ENCODE measurements around the gene CCDC154. TPM values are rescaled to one million over a fixed set of nuclear protein-coding genes. Genes with fewer than 3 reads are reported as not detected.
"Not testable (repeated sequence)": the region's sequence is repeated elsewhere in the genome, so short reads cannot be mapped to it uniquely, and the experiment has no call there.

CCDC154 gene
- total and polyA plus RNA-seq, 4 donors = 0.59 to 3.9 (median 2.3) TPM

- no peaks in the 10 kb centered on the region for H3K9me3 ChIP-seq (ENCODE audit: control insufficient read depth, insufficient read depth, low read length)
- no peaks in the 10 kb centered on the region for H3K27me3 ChIP-seq (ENCODE audit: control insufficient read depth, insufficient read depth, low read length)
- H3K4me1 ChIP-seq (ENCODE audit: control insufficient read depth, insufficient read depth, low read length) = peaks cover 10% of the 10 kb centered on the region
- DNase-seq (ENCODE audit: low read depth in 4 of 6, low spot score in 6 of 6) = no peak
- WGBS (ENCODE audit: insufficient coverage) = 88% methylated on average over 39 of the region's 39 CpGs
- H3K36me3 ChIP-seq (ENCODE audit: control insufficient read depth, insufficient read depth, low read length) = no peaks in the 10 kb centered on the region
- no peak overlapping the region for H3K27ac ChIP-seq (ENCODE audit: low read depth, low read length)
- H3K4me3 ChIP-seq (ENCODE audit: low read depth, low read length) = no peak overlapping the region
Measured at GRCh38 chr16:1487395-1488053, 43.2 kb upstream of the CCDC154 start.

- DNase-seq (ENCODE audit: low read depth in 4 of 6, low spot score in 6 of 6) = no peak
- H3K4me3 ChIP-seq (ENCODE audit: low read depth, low read length) = no peak overlapping the region
- H3K4me1 ChIP-seq (ENCODE audit: control insufficient read depth, insufficient read depth, low read length) = peaks cover 5% of the 10 kb centered on the region
- H3K36me3 ChIP-seq (ENCODE audit: control insufficient read depth, insufficient read depth, low read length) = no peaks in the 10 kb centered on the region
- 83% methylated on average over 29 of the region's 33 CpGs for WGBS (ENCODE audit: insufficient coverage)
- no peaks in the 10 kb centered on the region for H3K9me3 ChIP-seq (ENCODE audit: control insufficient read depth, insufficient read depth, low read length)
- H3K27ac ChIP-seq (ENCODE audit: low read depth, low read length) = no peak overlapping the region
- H3K27me3 ChIP-seq (ENCODE audit: control insufficient read depth, insufficient read depth, low read length) = no peaks in the 10 kb centered on the region
Measured at GRCh38 chr16:1486551-1487390, 42.4 kb upstream of the CCDC154 start.

- no peaks in the 10 kb centered on the region for H3K36me3 ChIP-seq (ENCODE audit: control insufficient read depth, insufficient read depth, low read length)
- 90% methylated on average over 40 of the region's 40 CpGs for WGBS (ENCODE audit: insufficient coverage)
- H3K27me3 ChIP-seq (ENCODE audit: control insufficient read depth, insufficient read depth, low read length) = no peaks in the 10 kb centered on the region
- H3K4me1 ChIP-seq (ENCODE audit: control insufficient read depth, insufficient read depth, low read length) = peaks cover 5% of the 10 kb centered on the region
- no peak for DNase-seq (ENCODE audit: low read depth in 4 of 6, low spot score in 6 of 6)
- no peaks in the 10 kb centered on the region for H3K9me3 ChIP-seq (ENCODE audit: control insufficient read depth, insufficient read depth, low read length)
- H3K4me3 ChIP-seq (ENCODE audit: low read depth, low read length) = no peak overlapping the region
- no peak overlapping the region for H3K27ac ChIP-seq (ENCODE audit: low read depth, low read length)
Measured at GRCh38 chr16:1485847-1486496, 41.6 kb upstream of the CCDC154 start.

- Histone ChIP-seq H3K27ac (ENCODE audit: low read depth, low read length) (no peak overlapping the region), H3K4me1 (ENCODE audit: control insufficient read depth, insufficient read depth, low read length) (peaks cover 5% of the 10 kb centered on the region), H3K36me3 (ENCODE audit: control insufficient read depth, insufficient read depth, low read length) (no peaks in the 10 kb centered on the region), H3K27me3 (ENCODE audit: control insufficient read depth, insufficient read depth, low read length) (no peaks in the 10 kb centered on the region), H3K4me3 (ENCODE audit: low read depth, low read length) (no peak overlapping the region), H3K9me3 (ENCODE audit: control insufficient read depth, insufficient read depth, low read length) (no peaks in the 10 kb centered on the region)
- no peak for DNase-seq (ENCODE audit: low read depth in 4 of 6, low spot score in 6 of 6)
- WGBS (ENCODE audit: insufficient coverage) = 83% methylated on average over 23 of the region's 28 CpGs
Measured at GRCh38 chr16:1481906-1482835, 37.8 kb upstream of the CCDC154 start.

- peaks cover 15% of the 10 kb centered on the region for H3K4me1 ChIP-seq (ENCODE audit: control insufficient read depth, insufficient read depth, low read length)
- DNase-seq (ENCODE audit: low read depth in 4 of 6, low spot score in 6 of 6); H3K27me3 ChIP-seq (ENCODE audit: control insufficient read depth, insufficient read depth, low read length); H3K4me3 ChIP-seq (ENCODE audit: low read depth, low read length); H3K36me3 ChIP-seq (ENCODE audit: control insufficient read depth, insufficient read depth, low read length); H3K27ac ChIP-seq (ENCODE audit: low read depth, low read length); H3K9me3 ChIP-seq (ENCODE audit: control insufficient read depth, insufficient read depth, low read length): not testable (repeated sequence)
- WGBS (ENCODE audit: insufficient coverage) = 98% methylated on average over 5 of the region's 9 CpGs
Measured at GRCh38 chr16:1478937-1479336, 34.6 kb upstream of the CCDC154 start.

GRCh38 chr16:1477033-1477432 is 32.7 kb upstream of the CCDC154 start:
- Histone ChIP-seq H3K9me3 (ENCODE audit: control insufficient read depth, insufficient read depth, low read length) (no peaks in the 10 kb centered on the region), H3K4me3 (ENCODE audit: low read depth, low read length) (no peak overlapping the region), H3K27ac (ENCODE audit: low read depth, low read length) (no peak overlapping the region), H3K36me3 (ENCODE audit: control insufficient read depth, insufficient read depth, low read length) (no peaks in the 10 kb centered on the region), H3K4me1 (ENCODE audit: control insufficient read depth, insufficient read depth, low read length) (peaks cover 21% of the 10 kb centered on the region), H3K27me3 (ENCODE audit: control insufficient read depth, insufficient read depth, low read length) (no peaks in the 10 kb centered on the region)
- WGBS (ENCODE audit: insufficient coverage) = 97% methylated on average over 5 of the region's 10 CpGs
- no peak for DNase-seq (ENCODE audit: low read depth in 4 of 6, low spot score in 6 of 6)

- no peaks in the 10 kb centered on the region for H3K9me3 ChIP-seq (ENCODE audit: control insufficient read depth, insufficient read depth, low read length)
- DNase-seq (ENCODE audit: low read depth in 4 of 6, low spot score in 6 of 6) = no peak
Measured at GRCh38 chr16:1475552-1476114, 31.3 kb upstream of the CCDC154 start.

GRCh38 chr16:1474796-1475551 is 30.6 kb upstream of the CCDC154 start, which contains the start of gene CLCN7:
CLCN7 (minus strand) TSS chr16:1475028; CDS start chr16:1474974, 54 bp downstream.
- under 1% methylated on average over 99 of the region's 99 CpGs for WGBS (ENCODE audit: insufficient coverage)
- no peaks in the 10 kb centered on the region for H3K27me3 ChIP-seq (ENCODE audit: control insufficient read depth, insufficient read depth, low read length)
- H3K4me1 ChIP-seq (ENCODE audit: control insufficient read depth, insufficient read depth, low read length) = peaks cover 30% of the 10 kb centered on the region
- H3K27ac ChIP-seq (ENCODE audit: low read depth, low read length) = peak within 1 kb of the TSS; percentile 64
- H3K4me3 ChIP-seq (ENCODE audit: low read depth, low read length) = peak within 1 kb of the TSS; percentile 59
- H3K36me3 ChIP-seq (ENCODE audit: control insufficient read depth, insufficient read depth, low read length) = peaks cover 16% of the 10 kb centered on the region
- H3K9me3 ChIP-seq (ENCODE audit: control insufficient read depth, insufficient read depth, low read length) = no peaks in the 10 kb centered on the region
- DNase-seq (ENCODE audit: low read depth in 4 of 6, low spot score in 6 of 6) = peak; percentile 62 to 94 (median 78)

More at GRCh38 chr16:1475552-1476114, 31.3 kb upstream of the CCDC154 start:
- 60% methylated on average over 14 of the region's 15 CpGs for WGBS (ENCODE audit: insufficient coverage)
- Histone ChIP-seq H3K27ac (ENCODE audit: low read depth, low read length) (peak overlapping the region; percentile 64), H3K36me3 (ENCODE audit: control insufficient read depth, insufficient read depth, low read length) (peaks cover 14% of the 10 kb centered on the region), H3K27me3 (ENCODE audit: control insufficient read depth, insufficient read depth, low read length) (no peaks in the 10 kb centered on the region), H3K4me1 (ENCODE audit: control insufficient read depth, insufficient read depth, low read length) (peaks cover 30% of the 10 kb centered on the region), H3K4me3 (ENCODE audit: low read depth, low read length) (peak overlapping the region; percentile 59)

Measured in spinal cord (tissue), 10 donors.